ENCODE measurements around the gene PPP2R5B.

PPP2R5B gene

DNA sequence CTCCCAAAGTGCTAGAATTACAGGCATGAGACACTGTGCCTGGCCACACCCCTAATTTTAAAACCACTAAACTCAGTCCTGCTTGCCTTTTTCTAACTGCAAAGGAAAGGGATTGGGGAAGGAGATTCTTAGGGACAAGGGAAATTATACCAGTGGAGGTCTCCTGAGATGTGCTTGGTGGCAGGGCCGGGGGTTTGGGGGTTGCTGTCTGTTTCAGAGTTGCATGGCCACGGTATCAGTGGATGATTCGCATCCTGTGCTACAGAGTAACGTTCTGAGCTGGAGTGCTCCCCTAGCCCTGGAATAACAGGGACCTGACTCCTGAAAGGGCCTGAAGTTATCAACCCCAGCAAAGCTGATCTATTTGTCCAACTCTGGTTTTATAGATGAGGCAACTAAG lies 12.1 kb downstream of the PPP2R5B start:
- Histone ChIP-seq H3K27me3 (ENCODE audit: insufficient read depth, poor library complexity, severe bottlenecking) (no peaks in the 10 kb centered on the region), H3K4me3 (replicated peaks; ENCODE audit: insufficient read depth, low read length) (no peak overlapping the region), H3K27ac (replicated peaks) (no peak overlapping the region)
- no peak for DNase-seq (ENCODE audit: low read depth in 1 of 2, low spot score in 1 of 2)
- no peak for TF ChIP-seq POLR2AphosphoS5 (IDR thresholded peaks at IDR 0.05; ENCODE audit: low read depth)
- TF ChIP-seq, protein P1, sequence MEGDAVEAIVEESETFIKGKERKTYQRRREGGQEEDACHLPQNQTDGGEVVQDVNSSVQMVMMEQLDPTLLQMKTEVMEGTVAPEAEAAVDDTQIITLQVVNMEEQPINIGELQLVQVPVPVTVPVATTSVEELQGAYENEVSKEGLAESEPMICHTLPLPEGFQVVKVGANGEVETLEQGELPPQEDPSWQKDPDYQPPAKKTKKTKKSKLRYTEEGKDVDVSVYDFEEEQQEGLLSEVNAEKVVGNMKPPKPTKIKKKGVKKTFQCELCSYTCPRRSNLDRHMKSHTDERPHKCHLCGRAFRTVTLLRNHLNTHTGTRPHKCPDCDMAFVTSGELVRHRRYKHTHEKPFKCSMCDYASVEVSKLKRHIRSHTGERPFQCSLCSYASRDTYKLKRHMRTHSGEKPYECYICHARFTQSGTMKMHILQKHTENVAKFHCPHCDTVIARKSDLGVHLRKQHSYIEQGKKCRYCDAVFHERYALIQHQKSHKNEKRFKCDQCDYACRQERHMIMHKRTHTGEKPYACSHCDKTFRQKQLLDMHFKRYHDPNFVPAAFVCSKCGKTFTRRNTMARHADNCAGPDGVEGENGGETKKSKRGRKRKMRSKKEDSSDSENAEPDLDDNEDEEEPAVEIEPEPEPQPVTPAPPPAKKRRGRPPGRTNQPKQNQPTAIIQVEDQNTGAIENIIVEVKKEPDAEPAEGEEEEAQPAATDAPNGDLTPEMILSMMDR (IDR thresholded peaks at IDR 0.05; ENCODE audit: insufficient read depth, low read length): no peak
- no peak for TF ChIP-seq SPI1 (IDR thresholded peaks at IDR 0.05; ENCODE audit: borderline replicate concordance, low read depth)
- no peak for TF ChIP-seq GABPA (IDR thresholded peaks at IDR 0.05; ENCODE audit: low read depth)
- TF ChIP-seq, protein P2, sequence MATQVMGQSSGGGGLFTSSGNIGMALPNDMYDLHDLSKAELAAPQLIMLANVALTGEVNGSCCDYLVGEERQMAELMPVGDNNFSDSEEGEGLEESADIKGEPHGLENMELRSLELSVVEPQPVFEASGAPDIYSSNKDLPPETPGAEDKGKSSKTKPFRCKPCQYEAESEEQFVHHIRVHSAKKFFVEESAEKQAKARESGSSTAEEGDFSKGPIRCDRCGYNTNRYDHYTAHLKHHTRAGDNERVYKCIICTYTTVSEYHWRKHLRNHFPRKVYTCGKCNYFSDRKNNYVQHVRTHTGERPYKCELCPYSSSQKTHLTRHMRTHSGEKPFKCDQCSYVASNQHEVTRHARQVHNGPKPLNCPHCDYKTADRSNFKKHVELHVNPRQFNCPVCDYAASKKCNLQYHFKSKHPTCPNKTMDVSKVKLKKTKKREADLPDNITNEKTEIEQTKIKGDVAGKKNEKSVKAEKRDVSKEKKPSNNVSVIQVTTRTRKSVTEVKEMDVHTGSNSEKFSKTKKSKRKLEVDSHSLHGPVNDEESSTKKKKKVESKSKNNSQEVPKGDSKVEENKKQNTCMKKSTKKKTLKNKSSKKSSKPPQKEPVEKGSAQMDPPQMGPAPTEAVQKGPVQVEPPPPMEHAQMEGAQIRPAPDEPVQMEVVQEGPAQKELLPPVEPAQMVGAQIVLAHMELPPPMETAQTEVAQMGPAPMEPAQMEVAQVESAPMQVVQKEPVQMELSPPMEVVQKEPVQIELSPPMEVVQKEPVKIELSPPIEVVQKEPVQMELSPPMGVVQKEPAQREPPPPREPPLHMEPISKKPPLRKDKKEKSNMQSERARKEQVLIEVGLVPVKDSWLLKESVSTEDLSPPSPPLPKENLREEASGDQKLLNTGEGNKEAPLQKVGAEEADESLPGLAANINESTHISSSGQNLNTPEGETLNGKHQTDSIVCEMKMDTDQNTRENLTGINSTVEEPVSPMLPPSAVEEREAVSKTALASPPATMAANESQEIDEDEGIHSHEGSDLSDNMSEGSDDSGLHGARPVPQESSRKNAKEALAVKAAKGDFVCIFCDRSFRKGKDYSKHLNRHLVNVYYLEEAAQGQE (IDR thresholded peaks at IDR 0.05; ENCODE audit: insufficient replicate concordance, low read depth): no peak

DNA sequence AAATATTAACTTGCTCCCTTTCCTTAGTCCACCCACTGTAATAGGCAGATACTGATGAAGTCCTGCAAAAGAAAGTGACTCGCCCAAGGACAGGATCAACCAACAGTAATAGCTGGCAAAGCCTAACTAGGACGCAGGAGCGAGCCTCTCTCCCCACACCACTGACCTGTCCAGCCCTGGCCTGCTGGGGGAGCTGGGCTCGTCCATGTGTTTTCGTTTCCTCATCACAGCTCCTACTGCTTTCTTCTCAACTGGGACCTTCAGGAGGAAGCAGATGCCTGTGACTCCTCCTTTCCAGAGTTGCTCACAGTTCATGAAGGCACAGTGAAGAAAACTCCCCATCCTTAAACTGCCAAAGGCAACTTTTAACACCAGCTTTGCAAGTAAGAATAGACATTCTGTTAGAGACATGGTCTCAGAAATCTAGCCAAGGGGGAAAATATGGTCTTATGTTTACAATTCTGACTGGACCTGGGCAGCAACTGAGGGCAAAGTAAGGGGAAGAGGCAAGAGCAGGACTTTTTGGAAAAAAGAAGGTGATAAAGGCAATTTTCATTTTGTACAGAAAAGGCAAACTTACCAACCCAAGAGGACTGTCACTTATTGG lies 22.8 kb downstream of the PPP2R5B start:
- H3K27ac ChIP-seq (replicated peaks): no peak overlapping the region
- H3K4me3 ChIP-seq (replicated peaks; ENCODE audit: insufficient read depth, low read length): no peak overlapping the region
- no peak for DNase-seq (ENCODE audit: low read depth in 1 of 2, low spot score in 1 of 2)
- no peak for TF ChIP-seq POLR2AphosphoS5 (IDR thresholded peaks at IDR 0.05; ENCODE audit: low read depth)
- TF ChIP-seq GABPA (IDR thresholded peaks at IDR 0.05; ENCODE audit: low read depth): no peak
- TF ChIP-seq, protein P2 (IDR thresholded peaks at IDR 0.05; ENCODE audit: insufficient replicate concordance, low read depth): no peak
- no peak for TF ChIP-seq SPI1 (IDR thresholded peaks at IDR 0.05; ENCODE audit: borderline replicate concordance, low read depth)
- TF ChIP-seq, protein P1 (IDR thresholded peaks at IDR 0.05; ENCODE audit: insufficient read depth, low read length): no peak
- H3K27me3 ChIP-seq (ENCODE audit: insufficient read depth, poor library complexity, severe bottlenecking): peaks cover 9% of the 10 kb centered on the region

DNA sequence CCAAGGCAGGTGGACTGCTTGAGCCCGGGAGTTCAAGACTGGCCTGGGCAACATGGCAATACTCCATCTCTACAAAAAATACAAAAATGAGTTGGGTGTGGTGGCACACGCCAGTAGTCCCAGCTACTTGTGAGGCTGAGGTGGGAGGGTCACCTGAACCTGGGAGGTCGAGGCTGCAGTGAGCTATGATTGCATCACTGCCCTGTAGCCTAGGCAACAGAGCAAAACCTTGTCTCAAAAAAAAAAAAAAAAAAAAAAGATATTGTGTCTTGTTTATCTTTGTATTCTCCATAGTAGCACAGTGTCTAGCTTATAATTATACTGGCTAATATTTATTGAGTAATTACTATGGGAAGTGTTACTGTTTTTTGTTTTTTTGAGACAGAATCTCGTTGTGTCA lies 27.0 kb downstream of the PPP2R5B start:
- TF ChIP-seq POLR2AphosphoS5 (IDR thresholded peaks at IDR 0.05; ENCODE audit: low read depth) (no peak), SPI1 (IDR thresholded peaks at IDR 0.05; ENCODE audit: borderline replicate concordance, low read depth) (no peak), GABPA (IDR thresholded peaks at IDR 0.05; ENCODE audit: low read depth) (no peak)
- TF ChIP-seq, protein P1 (IDR thresholded peaks at IDR 0.05; ENCODE audit: insufficient read depth, low read length): no peak
- TF ChIP-seq, protein P2 (IDR thresholded peaks at IDR 0.05; ENCODE audit: insufficient replicate concordance, low read depth): no peak
- H3K4me3 ChIP-seq (replicated peaks; ENCODE audit: insufficient read depth, low read length): no peak overlapping the region
- no peak for DNase-seq (ENCODE audit: low read depth in 1 of 2, low spot score in 1 of 2)
- peaks cover 2% of the 10 kb centered on the region for H3K27me3 ChIP-seq (ENCODE audit: insufficient read depth, poor library complexity, severe bottlenecking)
- H3K27ac ChIP-seq (replicated peaks): no peak overlapping the region
